NCI-H1105 treated with DMSO at 0.1 percent for 48 hours (cell line): Measurements from ENCODE around the gene STK11.

Source experiments
- DNase-seq: peaks from one replicate; lab custom pipeline; 2025; lab: John Stamatoyannopoulos, UW

Gene STK11

GRCh38 chr19:1274081-1274851 lies 68.7 kb downstream of the STK11 start:
- no peak for DNase-seq

GRCh38 chr19:1274852-1275259 lies 69.3 kb downstream of the STK11 start:
- DNase-seq = peak; percentile 43

GRCh38 chr19:1275260-1275975 lies 69.8 kb downstream of the STK11 start, which contains the start of gene FAM174C:
TSS of gene FAM174C (plus strand) at chr19:1275530. CDS start at chr19:1275550, 20 bp downstream.
- DNase-seq = peak; percentile 92

- DNase-seq = no peak
Observed at GRCh38 chr19:1275976-1276627, 70.5 kb downstream of the STK11 start.

- no peak for DNase-seq
Observed at GRCh38 chr19:1276628-1277022, 71.0 kb downstream of the STK11 start.

- DNase-seq = no peak
Observed at GRCh38 chr19:1277061-1277460, 71.5 kb downstream of the STK11 start.
